SK-N-SH (cell line): Measurements from ENCODE around the gene KCNF1.

ENCODE experiments used
- EP300 ChIP-seq, 2 experiments: IDR thresholded peaks; 2 replicates each; pipeline versions ENCODE4 v1.4.0 to v1.6.1; 2012; ENCODE audit warnings: borderline replicate concordance in 1 of 2, low read depth in 1 of 2, low read length in 1 of 2
- FOXJ3 ChIP-seq: sonication (generic); formaldehyde crosslinking; IDR thresholded peaks from 2 replicates; pipeline ENCODE4 v1.5.1; 2020; ENCODE audit warnings: mild to moderate bottlenecking, missing genetic modification reagents
- FOXM1 ChIP-seq: IDR thresholded peaks from 2 replicates; pipeline ENCODE4 v1.4.0; 2012; ENCODE audit warnings: low read depth, mild to moderate bottlenecking
- GABPA ChIP-seq: IDR thresholded peaks from 2 replicates; pipeline ENCODE4 v1.4.0; 2012; ENCODE audit warnings: low read depth, mild to moderate bottlenecking
- JUND ChIP-seq: IDR thresholded peaks from 2 replicates; pipeline ENCODE4 v1.4.0; 2012
- POLR2AphosphoS5 ChIP-seq: IDR thresholded peaks from 2 replicates; pipeline ENCODE4 v1.6.1; 2012; ENCODE audit warnings: low read depth, low read length
- RAD21 ChIP-seq: IDR thresholded peaks from 2 replicates; pipeline ENCODE4 v1.6.1; 2012; ENCODE audit warnings: mild to moderate bottlenecking, low read length
- TEAD4 ChIP-seq: IDR thresholded peaks from 2 replicates; pipeline ENCODE4 v1.4.0; 2012; ENCODE audit warnings: mild to moderate bottlenecking, borderline replicate concordance; ENCODE audit not compliant: insufficient read depth
- TF ChIP-seq, protein P1 (sequence below): fragments of 200-600 bp; sonication (generic); IDR thresholded peaks from 2 replicates; pipeline ENCODE4 v1.6.1; 2017; ENCODE audit warnings: antibody characterized with exemption, mild to moderate bottlenecking, moderate library complexity
- TF ChIP-seq, protein P2 (sequence below): IDR thresholded peaks from 2 replicates; pipeline ENCODE4 v1.4.0; 2012; ENCODE audit warnings: low read depth, borderline replicate concordance
- TF ChIP-seq, protein P3 (sequence below): IDR thresholded peaks from 2 replicates; pipeline ENCODE4 v1.4.0; 2012; ENCODE audit warnings: low read depth

DNA sequence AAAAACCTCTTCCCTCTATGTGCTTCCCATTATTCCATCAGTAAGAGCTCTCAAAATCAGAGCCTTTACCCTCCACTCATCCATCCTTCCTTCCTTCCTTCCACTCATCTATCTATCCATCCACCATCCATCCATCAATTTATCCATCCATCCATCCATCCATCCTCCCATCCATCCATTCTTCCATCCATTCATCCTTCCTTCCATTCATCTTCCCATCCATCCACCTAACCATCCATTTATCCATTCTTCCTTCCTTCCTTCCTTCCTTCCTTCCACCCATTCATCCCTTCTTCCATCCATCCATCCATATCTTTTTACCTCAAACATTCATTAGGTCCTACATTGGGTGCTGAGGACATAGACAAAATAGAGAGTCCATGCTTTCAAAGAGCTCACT is 19.4 kb upstream of the KCNF1 start:
- no peak for TF ChIP-seq EP300 (IDR thresholded peaks at IDR 0.05; ENCODE audit: borderline replicate concordance in 1 of 2, low read depth in 1 of 2, low read length in 1 of 2)
- no peak for TF ChIP-seq JUND
- TF ChIP-seq, protein P1, sequence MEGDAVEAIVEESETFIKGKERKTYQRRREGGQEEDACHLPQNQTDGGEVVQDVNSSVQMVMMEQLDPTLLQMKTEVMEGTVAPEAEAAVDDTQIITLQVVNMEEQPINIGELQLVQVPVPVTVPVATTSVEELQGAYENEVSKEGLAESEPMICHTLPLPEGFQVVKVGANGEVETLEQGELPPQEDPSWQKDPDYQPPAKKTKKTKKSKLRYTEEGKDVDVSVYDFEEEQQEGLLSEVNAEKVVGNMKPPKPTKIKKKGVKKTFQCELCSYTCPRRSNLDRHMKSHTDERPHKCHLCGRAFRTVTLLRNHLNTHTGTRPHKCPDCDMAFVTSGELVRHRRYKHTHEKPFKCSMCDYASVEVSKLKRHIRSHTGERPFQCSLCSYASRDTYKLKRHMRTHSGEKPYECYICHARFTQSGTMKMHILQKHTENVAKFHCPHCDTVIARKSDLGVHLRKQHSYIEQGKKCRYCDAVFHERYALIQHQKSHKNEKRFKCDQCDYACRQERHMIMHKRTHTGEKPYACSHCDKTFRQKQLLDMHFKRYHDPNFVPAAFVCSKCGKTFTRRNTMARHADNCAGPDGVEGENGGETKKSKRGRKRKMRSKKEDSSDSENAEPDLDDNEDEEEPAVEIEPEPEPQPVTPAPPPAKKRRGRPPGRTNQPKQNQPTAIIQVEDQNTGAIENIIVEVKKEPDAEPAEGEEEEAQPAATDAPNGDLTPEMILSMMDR: no peak
- TF ChIP-seq, protein P2, sequence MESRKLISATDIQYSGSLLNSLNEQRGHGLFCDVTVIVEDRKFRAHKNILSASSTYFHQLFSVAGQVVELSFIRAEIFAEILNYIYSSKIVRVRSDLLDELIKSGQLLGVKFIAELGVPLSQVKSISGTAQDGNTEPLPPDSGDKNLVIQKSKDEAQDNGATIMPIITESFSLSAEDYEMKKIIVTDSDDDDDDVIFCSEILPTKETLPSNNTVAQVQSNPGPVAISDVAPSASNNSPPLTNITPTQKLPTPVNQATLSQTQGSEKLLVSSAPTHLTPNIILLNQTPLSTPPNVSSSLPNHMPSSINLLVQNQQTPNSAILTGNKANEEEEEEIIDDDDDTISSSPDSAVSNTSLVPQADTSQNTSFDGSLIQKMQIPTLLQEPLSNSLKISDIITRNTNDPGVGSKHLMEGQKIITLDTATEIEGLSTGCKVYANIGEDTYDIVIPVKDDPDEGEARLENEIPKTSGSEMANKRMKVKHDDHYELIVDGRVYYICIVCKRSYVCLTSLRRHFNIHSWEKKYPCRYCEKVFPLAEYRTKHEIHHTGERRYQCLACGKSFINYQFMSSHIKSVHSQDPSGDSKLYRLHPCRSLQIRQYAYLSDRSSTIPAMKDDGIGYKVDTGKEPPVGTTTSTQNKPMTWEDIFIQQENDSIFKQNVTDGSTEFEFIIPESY: no peak
- TF ChIP-seq RAD21: no peak
- no peak for TF ChIP-seq FOXJ3 (CRISPR knock-in tag)
- TF ChIP-seq GABPA: no peak
- TF ChIP-seq, protein P3, sequence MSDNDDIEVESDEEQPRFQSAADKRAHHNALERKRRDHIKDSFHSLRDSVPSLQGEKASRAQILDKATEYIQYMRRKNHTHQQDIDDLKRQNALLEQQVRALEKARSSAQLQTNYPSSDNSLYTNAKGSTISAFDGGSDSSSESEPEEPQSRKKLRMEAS: no peak
- TF ChIP-seq POLR2AphosphoS5: no peak
- TF ChIP-seq TEAD4: no peak
- no peak for TF ChIP-seq FOXM1
